ES-I3 (cell line): ENCODE results near the gene ATP6V0D1.

Experiments used
- H3K36me3 ChIP-seq: 2 replicates; pipeline ENCODE4 v1.6.1; 2013; ENCODE audit warnings: mild to moderate bottlenecking, low read length, control low read depth, moderate library complexity; ENCODE audit not compliant: insufficient read depth
- H3K4me1 ChIP-seq: 2 replicates; pipeline ENCODE4 v1.6.1; 2013; ENCODE audit warnings: mild to moderate bottlenecking, control low read depth, low read length; ENCODE audit not compliant: insufficient read depth
- H3K9ac ChIP-seq: 2 replicates; pipeline ENCODE4 v1.6.1; 2013; ENCODE audit warnings: low read depth, mild to moderate bottlenecking, low read length, moderate library complexity
- H3K9me3 ChIP-seq: 2 replicates; pipeline ENCODE4 v1.6.1; 2013; ENCODE audit warnings: mild to moderate bottlenecking, low read length, moderate library complexity; ENCODE audit not compliant: control insufficient read depth, insufficient read depth

Gene ATP6V0D1

DNA sequence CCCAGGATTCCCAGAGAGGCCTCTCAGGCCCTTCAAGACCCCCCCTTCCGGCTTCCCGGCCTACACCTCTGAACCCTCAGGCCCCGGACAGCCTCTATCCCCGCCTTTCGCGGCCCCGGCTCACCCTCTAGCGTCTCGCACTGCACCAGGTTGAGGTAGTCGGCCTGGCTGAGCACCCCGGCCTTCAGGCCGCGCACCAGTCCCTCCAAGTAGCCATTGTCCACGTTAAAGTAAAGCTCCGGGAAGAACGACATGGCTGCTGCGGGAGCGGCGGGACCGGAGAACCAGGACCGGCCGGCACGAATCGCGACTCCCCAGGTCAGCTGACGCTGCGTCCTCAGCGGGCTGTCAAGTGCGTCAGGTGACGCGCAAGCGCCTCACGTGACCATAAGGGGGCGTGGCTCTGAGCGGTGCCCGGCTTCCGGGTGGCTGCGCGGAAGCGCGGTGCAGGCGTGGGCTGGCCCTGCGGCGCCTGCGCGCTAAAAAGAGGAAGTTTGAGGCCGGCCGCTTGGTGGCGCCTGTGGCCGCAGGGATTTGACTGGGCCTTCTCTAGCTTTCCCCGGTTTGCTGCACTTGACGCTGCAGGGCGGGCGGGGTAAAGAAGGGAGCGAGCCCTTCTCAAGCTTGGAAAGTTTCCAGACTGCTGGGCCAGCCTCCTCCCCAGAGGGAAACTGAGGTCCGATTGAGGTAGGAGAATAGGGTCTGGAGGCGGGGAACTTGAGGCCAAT lies at the start of gene ATP6V0D1:
ATP6V0D1 (minus strand) TSS at position 325 of the 728 bp plus-strand sequence; CDS start at position 254, 71 bp downstream.
- Histone ChIP-seq H3K9me3 (no peaks in the 10 kb centered on the region), H3K36me3 (no peaks in the 10 kb centered on the region), H3K9ac (peak within 1 kb of the TSS; percentile 95), H3K4me1 (no peaks in the 10 kb centered on the region)

DNA sequence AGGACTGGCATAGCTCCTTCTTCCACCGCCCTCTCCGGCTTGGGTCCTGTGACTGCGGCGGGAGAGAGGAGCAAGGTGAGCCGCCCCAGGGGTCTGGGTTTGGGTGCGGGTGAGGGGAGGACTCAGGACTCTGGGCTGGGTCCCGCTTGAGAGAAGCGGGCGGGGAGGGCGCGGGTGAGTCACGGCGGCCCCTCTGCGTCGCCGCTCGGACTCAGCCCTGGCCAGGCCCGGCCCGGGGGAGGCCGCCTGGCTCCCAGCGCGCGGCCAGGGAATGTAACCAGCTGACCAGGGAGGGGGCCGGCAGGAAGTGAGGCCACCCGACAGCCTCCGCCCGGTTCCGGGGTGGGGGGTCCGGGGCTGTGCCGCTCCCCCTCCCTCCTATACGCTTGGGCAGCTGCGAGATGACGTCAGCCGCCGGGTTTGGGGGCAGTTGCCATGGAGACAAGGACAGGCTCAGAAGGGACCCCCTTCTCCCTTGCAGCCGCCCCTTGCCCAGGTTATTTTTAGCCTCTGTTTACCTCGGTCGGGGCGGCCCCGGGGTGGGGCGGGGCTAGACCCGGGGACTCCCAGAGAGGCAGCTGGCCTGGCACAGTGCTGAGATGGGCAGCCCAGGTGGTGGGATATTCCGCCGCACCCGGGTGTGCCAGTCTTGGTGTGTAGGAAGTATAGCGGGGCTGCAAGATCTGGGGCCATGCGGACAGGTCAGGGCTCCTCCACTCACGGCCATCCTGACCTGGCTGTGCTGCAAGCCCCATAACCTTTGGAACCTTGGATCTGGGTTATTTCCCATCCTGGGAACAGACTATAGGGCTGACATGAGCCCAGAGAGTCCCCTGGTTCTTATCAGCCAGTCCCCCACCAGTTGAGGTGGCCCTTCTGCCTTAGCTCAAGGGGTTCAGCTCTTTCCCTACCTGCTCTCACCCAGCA lies 49.3 kb upstream of the ATP6V0D1 start:
- Histone ChIP-seq H3K9ac (peak overlapping the region; percentile 85), H3K9me3 (no peaks in the 10 kb centered on the region), H3K4me1 (peaks cover 3% of the 10 kb centered on the region; the same call in 1 of the 2 replicates), H3K36me3 (no peaks in the 10 kb centered on the region)

GRCh38 chr16:67529582-67530012 lies 48.6 kb upstream of the ATP6V0D1 start:
- peak overlapping the region; percentile 85 for H3K9ac ChIP-seq
- peaks cover 5% of the 10 kb centered on the region; the same call in 1 of the 2 replicates for H3K4me1 ChIP-seq
- no peaks in the 10 kb centered on the region for H3K9me3 ChIP-seq
- H3K36me3 ChIP-seq = no peaks in the 10 kb centered on the region

DNA sequence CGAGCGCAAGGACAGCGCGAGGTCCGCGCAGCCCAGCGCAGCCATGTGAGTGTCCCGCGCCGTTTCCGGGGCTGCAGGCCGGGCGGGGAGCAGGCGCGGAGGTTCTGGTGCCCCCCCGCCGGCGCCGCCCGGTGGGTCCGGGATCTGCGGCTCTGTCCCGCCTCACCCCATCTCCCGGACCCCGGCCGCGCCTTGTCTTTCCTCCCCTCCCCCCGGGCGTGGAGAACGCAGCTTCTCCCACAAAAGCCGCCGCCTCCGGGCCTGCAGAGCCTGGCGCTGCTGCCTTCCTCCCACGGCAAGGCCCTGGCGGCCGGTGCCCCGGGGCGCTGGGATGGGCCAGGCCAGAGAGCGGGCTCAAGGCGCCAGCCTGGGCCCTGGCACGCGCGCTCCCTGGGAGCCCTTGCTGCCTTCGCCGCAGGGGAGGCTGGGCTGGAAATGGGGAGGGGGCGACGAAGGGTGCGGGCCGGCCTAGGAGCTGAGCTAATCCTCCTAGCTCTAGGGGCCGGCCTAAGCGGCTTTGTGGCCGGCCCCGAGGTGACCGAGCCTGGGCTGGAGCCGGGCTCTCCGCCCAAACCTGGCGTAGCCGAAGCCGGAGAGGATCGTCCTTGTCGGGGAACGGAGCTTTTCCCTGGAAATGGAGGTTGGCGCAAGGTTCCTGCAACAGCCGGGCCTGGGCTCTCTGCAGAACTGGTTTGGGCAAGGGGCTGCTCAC lies 48.1 kb upstream of the ATP6V0D1 start:
- H3K9ac ChIP-seq = peak overlapping the region; percentile 85
- H3K4me1 ChIP-seq = peaks cover 5% of the 10 kb centered on the region; the same call in 1 of the 2 replicates
- no peaks in the 10 kb centered on the region for H3K36me3 ChIP-seq
- H3K9me3 ChIP-seq = no peaks in the 10 kb centered on the region

GRCh38 chr16:67528222-67528869 lies 47.4 kb upstream of the ATP6V0D1 start, which contains the start of gene RIPOR1:
TSS of gene RIPOR1 (plus strand) at chr16:67528829. CDS start at chr16:67538447, 9,618 bp downstream.
- peaks cover 5% of the 10 kb centered on the region; the same call in 1 of the 2 replicates for H3K4me1 ChIP-seq

GRCh38 chr16:67526149-67526791 lies 45.3 kb upstream of the ATP6V0D1 start:
- Histone ChIP-seq H3K9me3 (no peaks in the 10 kb centered on the region), H3K4me1 (peaks cover 5% of the 10 kb centered on the region; the same call in 1 of the 2 replicates), H3K36me3 (no peaks in the 10 kb centered on the region), H3K9ac (no peak overlapping the region)

More at GRCh38 chr16:67528222-67528869, 47.4 kb upstream of the ATP6V0D1 start, which contains the start of gene RIPOR1:
- H3K36me3 ChIP-seq = no peaks in the 10 kb centered on the region
- H3K9ac ChIP-seq = peak within 1 kb of the TSS; percentile 85
- no peaks in the 10 kb centered on the region for H3K9me3 ChIP-seq

GRCh38 chr16:67525176-67525860 lies 44.4 kb upstream of the ATP6V0D1 start:
- no peak overlapping the region for H3K9ac ChIP-seq
- no peaks in the 10 kb centered on the region for H3K9me3 ChIP-seq
- H3K36me3 ChIP-seq = no peaks in the 10 kb centered on the region
- H3K4me1 ChIP-seq = peaks cover 2% of the 10 kb centered on the region; the same call in 1 of the 2 replicates

DNA sequence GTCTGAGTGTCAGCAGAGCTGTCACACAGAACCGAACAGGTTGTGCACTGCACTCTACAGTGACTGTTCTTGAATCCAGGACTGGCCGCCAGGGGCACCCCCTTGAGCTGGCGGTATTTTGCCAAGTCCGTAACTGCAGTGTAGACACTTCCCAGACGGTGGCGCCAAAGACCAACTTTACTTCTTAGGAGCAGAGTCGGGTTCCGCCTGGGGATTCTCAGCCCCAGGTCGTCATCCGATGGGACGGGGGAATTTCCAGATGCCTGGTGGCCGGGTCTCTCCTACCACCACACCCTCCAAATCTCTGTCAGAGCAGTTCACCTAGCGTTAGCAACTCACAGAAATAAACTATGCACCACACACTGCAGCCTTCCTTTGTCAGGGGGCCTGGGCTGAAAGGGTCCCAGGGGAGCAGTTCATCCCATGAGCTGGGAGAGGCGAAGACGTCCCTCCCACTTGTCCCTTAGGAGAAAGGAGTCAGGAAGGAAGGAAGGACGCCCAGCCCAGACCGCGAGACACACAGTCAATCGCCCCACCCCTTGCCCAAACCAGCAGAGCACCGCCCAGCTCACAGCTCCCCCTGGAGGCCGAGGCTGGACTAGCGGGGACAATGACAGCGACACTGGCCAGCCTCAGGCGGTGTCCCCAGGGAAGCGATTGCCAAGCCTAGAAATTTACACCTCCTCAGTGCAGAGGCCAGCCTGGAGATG lies 40.3 kb upstream of the ATP6V0D1 start:
- H3K36me3 ChIP-seq = no peaks in the 10 kb centered on the region
- peaks cover 2% of the 10 kb centered on the region; the same call in 1 of the 2 replicates for H3K4me1 ChIP-seq
- no peaks in the 10 kb centered on the region for H3K9me3 ChIP-seq
- H3K9ac ChIP-seq = peak overlapping the region; percentile 44; the same call in 1 of the 2 replicates

DNA sequence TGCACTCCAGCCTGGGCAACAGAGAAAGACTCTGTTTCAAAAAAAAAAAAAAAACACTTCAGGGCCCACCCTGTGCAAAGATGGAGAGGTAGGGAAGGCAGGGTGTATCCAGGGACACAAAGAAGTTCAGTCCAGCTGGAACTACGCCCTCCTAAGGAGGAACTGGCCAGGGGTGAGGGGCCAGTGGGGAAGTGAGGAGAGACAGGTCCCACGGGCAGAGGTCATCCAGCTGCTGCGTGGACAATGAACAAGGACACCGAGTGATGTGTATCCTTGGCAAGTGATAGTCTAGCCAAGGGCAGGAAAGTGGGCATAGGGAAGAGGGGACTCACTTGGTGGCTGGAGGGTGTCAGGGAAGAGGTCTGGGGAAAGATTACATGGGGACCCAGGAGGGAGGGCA lies 38.3 kb upstream of the ATP6V0D1 start:
- no peaks in the 10 kb centered on the region for H3K9me3 ChIP-seq
- H3K4me1 ChIP-seq = no peaks in the 10 kb centered on the region; the same call in 1 of the 2 replicates
- no peak overlapping the region for H3K9ac ChIP-seq
- H3K36me3 ChIP-seq = no peaks in the 10 kb centered on the region

DNA sequence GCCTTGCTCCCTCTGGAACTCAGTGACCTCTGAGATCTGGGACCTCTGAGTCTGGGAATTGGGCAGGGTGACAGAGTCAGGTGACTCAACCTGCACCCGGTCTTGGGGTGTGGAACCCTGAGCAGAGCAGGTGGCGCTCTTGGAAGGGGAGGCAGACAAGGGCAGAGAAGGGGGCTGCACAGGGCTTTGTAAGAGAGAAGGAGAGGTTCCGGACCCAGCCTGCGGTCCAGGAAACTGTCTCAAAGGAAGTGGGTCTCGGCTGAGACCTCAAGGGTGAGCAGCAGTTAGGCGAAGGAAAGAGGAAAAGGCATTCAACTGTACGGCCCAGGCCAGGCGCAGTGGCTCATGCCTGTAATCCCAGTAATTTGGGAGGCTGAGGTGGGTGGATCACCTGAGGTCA lies 37.7 kb upstream of the ATP6V0D1 start:
- H3K4me1 ChIP-seq = no peaks in the 10 kb centered on the region; the same call in 1 of the 2 replicates
- no peaks in the 10 kb centered on the region for H3K9me3 ChIP-seq
- H3K9ac ChIP-seq = no peak overlapping the region
- H3K36me3 ChIP-seq = no peaks in the 10 kb centered on the region

- Histone ChIP-seq H3K36me3 (no peaks in the 10 kb centered on the region), H3K9ac (no peak overlapping the region), H3K4me1 (no peaks in the 10 kb centered on the region; the same call in 1 of the 2 replicates), H3K9me3 (no peaks in the 10 kb centered on the region)
Measured at GRCh38 chr16:67517661-67518423, 36.9 kb upstream of the ATP6V0D1 start.

DNA sequence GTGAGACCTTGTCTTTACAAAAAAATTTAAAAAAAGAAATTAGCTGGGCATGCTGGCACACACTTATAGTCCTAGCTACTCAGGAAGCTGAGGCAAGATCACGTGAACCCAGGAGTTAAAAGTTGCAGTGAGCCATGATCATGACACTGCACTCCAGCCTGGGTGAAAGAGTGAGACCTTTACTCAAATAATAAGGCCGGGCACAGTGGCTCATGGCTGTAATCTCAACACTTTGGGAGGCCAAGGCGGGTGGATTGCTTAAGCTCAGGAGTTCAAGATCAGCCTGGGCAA lies 36.1 kb upstream of the ATP6V0D1 start:
- Histone ChIP-seq H3K9ac (no peak overlapping the region), H3K36me3 (no peaks in the 10 kb centered on the region), H3K4me1 (no peaks in the 10 kb centered on the region; the same call in 1 of the 2 replicates), H3K9me3 (no peaks in the 10 kb centered on the region)
